Upper lobe of left lung (tissue), 6 donors: ENCODE measurements around the gene RSBN1L. TPM values are rescaled to one million over a fixed set of nuclear protein-coding genes. Genes with fewer than 3 reads are reported as not detected.

Experiments used
- ATAC-seq, 2 donors: fragments of 200-7000 bp; cut with Tn5 transposase; one replicate each; pipeline ENCODE4 v1.9.1; 2022; ENCODE audit warnings: mild to moderate bottlenecking in 2 of 2, moderate library complexity in 2 of 2; ENCODE audit not compliant: low FRiP score in 2 of 2
- DNase-seq, 2 donors: peaks; one replicate each; pipeline ENCODE4 v3.0.0-alpha.2; 2019 to 2020
- H3K27ac ChIP-seq, 4 donors: fragments of 200-600 bp; sonication (generic); one replicate each; pipeline ENCODE4 v1.5.1; 2016 to 2019
- H3K27me3 ChIP-seq, 4 donors: fragments of 200-600 bp; sonication (generic); one replicate each; pipeline ENCODE4 v1.5.1; 2017 to 2019
- H3K36me3 ChIP-seq, 4 donors: fragments of 200-600 bp; sonication (generic); one replicate each; pipeline ENCODE4 v1.5.1; 2016 to 2019
- H3K4me1 ChIP-seq, 4 donors: fragments of 200-600 bp; sonication (generic); one replicate each; pipeline ENCODE4 v1.5.1; 2018 to 2019
- H3K4me3 ChIP-seq, 4 donors: fragments of 200-600 bp; sonication (generic); one replicate each; pipeline ENCODE4 v1.5.1; 2017 to 2019; ENCODE audit warnings: mild to moderate bottlenecking in 2 of 4, moderate library complexity in 1 of 4
- H3K9me3 ChIP-seq, 4 donors: fragments of 200-600 bp; sonication (generic); one replicate each; pipeline ENCODE4 v1.5.1; 2018 to 2019
- EP300 ChIP-seq, 4 donors: sonication (generic); formaldehyde crosslinking; IDR thresholded peaks; one replicate each; pipeline ENCODE4 v1.5.1; 2017; ENCODE audit warnings: antibody characterized with exemption in 4 of 4, control low read depth in 2 of 4
- POLR2A ChIP-seq, 4 donors: fragments of 450-650 bp; IDR thresholded peaks; one replicate each; pipeline ENCODE4 v1.5.1; 2016 to 2017; ENCODE audit warnings: antibody characterized with exemption in 4 of 4, mild to moderate bottlenecking in 2 of 4
- POLR2AphosphoS5 ChIP-seq, 2 donors: sonication (generic); formaldehyde crosslinking; IDR thresholded peaks; one replicate each; pipeline ENCODE4 v1.5.1; 2017; ENCODE audit warnings: antibody characterized with exemption in 2 of 2
- WGBS, 2 donors: methylation state at CpG; one replicate each; pipeline ENCODE4 v1.1.5; 2017 to 2018; 5-methylcytosine and 5-hydroxymethylcytosine counted together
- total RNA-seq, 6 donors: library from RNA; depleted of rRNA in 4 of 6; stranded (reverse); fragments of >200 nt in 4 of 6; gene quantifications; one replicate each; pipeline versions ENCODE4 v1.1.0 to v1.2.1, GENCODE V29; 2016 to 2021
- TF ChIP-seq, protein P1 (sequence below), 6 experiments: fragments of 450-650 bp in 4 of 6; fragments of 200-600 bp in 2 of 6; sonication (generic) in 2 of 6; IDR thresholded peaks; one replicate each; pipeline ENCODE4 v1.5.1; 2016 to 2019; ENCODE audit warnings: antibody characterized with exemption in 6 of 6
- donor health status: DM: no; HTN: no; CAD: no; lungs with moderate emphysema.
- donor health status: DM: no; HTN: yes; CAD: no; lungs with severe emphysema.

RSBN1L gene
- total RNA-seq, 6 donors from 2014 or later, result 15.1 to 43.7 (median 20.5) TPM

DNA sequence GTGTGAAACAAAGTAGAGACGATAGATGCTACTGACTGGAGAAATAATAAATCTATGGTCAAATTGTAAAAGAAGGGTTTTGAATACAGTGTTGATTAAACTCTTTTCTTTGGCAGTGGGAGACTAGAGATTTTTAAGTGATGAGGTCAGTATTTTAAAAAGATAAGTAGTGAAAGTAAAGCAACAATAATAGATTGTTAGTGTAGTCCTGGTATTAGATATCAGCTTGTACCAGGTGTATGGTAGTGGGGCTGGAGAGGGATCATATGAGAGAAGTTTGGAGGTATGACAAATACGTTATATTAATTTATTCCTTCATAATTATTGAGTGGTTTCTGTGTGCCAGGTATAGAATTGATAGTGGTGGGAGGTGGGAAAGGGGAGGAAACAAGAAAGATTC is 127.5 kb downstream of the RSBN1L start:
- DNase-seq, result no peak
- ATAC-seq, result no peak
- Histone ChIP-seq H3K4me3 (no peak overlapping the region), H3K9me3 (peaks cover 3 to 30% (median 20%) of the 10 kb centered on the region in 4 donors), H3K27ac (no peak overlapping the region), H3K27me3 (no peaks in the 10 kb centered on the region), H3K4me1 (peaks cover 0 to 4% (median 0%) of the 10 kb centered on the region in 4 donors), H3K36me3 (peaks cover 0 to 3% (median 0%) of the 10 kb centered on the region in 4 donors)
- no peak for TF ChIP-seq EP300 (IDR thresholded peaks at IDR 0.05)
- no peak for TF ChIP-seq POLR2AphosphoS5 (IDR thresholded peaks at IDR 0.05)
- TF ChIP-seq, protein P1, sequence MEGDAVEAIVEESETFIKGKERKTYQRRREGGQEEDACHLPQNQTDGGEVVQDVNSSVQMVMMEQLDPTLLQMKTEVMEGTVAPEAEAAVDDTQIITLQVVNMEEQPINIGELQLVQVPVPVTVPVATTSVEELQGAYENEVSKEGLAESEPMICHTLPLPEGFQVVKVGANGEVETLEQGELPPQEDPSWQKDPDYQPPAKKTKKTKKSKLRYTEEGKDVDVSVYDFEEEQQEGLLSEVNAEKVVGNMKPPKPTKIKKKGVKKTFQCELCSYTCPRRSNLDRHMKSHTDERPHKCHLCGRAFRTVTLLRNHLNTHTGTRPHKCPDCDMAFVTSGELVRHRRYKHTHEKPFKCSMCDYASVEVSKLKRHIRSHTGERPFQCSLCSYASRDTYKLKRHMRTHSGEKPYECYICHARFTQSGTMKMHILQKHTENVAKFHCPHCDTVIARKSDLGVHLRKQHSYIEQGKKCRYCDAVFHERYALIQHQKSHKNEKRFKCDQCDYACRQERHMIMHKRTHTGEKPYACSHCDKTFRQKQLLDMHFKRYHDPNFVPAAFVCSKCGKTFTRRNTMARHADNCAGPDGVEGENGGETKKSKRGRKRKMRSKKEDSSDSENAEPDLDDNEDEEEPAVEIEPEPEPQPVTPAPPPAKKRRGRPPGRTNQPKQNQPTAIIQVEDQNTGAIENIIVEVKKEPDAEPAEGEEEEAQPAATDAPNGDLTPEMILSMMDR (IDR thresholded peaks at IDR 0.05), result no peak
- TF ChIP-seq POLR2A (IDR thresholded peaks at IDR 0.05), result no peak
- WGBS, 2 donors, result 83 to 86% methylated on average over 2 of the region's 2 CpGs

DNA sequence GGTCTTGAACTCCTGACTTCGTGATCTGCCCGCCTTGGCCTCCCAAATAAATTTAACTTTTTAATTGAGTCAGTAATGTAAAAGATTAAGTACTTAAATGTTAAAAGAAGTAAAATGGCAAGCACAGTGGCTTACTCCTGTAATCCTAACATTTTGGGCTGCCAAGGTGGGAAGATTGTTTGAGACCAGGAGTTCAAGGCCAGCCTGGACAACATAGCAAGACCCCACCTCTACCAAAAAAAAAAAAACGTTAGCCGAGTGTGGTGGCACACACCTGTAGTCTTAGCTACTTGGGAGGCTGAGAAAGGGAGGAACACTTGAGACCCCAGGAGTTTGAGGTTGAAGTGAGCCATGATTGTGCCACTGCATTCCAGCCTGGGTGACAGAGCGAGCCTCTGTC is 128.4 kb downstream of the RSBN1L start:
- WGBS, 2 donors, result 97 to 99% methylated on average over 5 of the region's 5 CpGs
- Histone ChIP-seq H3K9me3 (peaks cover 3 to 30% (median 20%) of the 10 kb centered on the region in 4 donors), H3K4me3 (no peak overlapping the region), H3K27me3 (no peaks in the 10 kb centered on the region), H3K4me1 (peaks cover 0 to 4% (median 0%) of the 10 kb centered on the region in 4 donors), H3K27ac (no peak overlapping the region), H3K36me3 (peaks cover 0 to 3% (median 0%) of the 10 kb centered on the region in 4 donors)
- TF ChIP-seq, protein P1 (IDR thresholded peaks at IDR 0.05), result no peak
- TF ChIP-seq EP300 (IDR thresholded peaks at IDR 0.05) (no peak), POLR2A (IDR thresholded peaks at IDR 0.05) (no peak), POLR2AphosphoS5 (IDR thresholded peaks at IDR 0.05) (no peak)
- DNase-seq, result no peak
- no peak for ATAC-seq

DNA sequence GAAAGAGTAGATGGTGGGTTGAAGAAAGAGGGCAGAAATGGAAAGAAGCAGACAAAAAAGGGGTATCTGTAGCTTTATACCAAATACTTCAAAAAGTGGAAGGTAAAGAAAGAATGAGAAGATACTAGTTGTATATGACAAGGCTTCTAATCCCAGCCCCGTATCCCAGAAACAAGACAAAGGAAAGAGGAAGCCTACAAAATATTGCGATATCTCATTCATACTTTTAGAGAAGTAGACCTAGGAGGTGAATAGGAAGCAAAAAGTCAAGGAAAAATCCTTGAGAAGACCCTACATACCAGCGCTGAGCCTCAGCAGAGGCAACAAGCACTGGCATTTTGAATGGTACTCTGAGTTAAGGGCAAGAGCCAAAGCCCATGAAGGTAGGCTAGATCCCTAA is 128.9 kb downstream of the RSBN1L start:
- peaks cover 0 to 3% (median 0%) of the 10 kb centered on the region in 4 donors for H3K36me3 ChIP-seq
- ATAC-seq, result no peak
- TF ChIP-seq EP300 (IDR thresholded peaks at IDR 0.05), result no peak
- no peak for DNase-seq
- 83 to 89% methylated on average over 3 of the region's 3 CpGs for WGBS, 2 donors
- H3K27ac ChIP-seq, result no peak overlapping the region
- H3K9me3 ChIP-seq, result peaks cover 2 to 25% (median 17%) of the 10 kb centered on the region in 4 donors
- H3K4me3 ChIP-seq, result no peak overlapping the region
- peaks cover 0 to 4% (median 0%) of the 10 kb centered on the region in 4 donors for H3K4me1 ChIP-seq
- no peaks in the 10 kb centered on the region for H3K27me3 ChIP-seq

DNA sequence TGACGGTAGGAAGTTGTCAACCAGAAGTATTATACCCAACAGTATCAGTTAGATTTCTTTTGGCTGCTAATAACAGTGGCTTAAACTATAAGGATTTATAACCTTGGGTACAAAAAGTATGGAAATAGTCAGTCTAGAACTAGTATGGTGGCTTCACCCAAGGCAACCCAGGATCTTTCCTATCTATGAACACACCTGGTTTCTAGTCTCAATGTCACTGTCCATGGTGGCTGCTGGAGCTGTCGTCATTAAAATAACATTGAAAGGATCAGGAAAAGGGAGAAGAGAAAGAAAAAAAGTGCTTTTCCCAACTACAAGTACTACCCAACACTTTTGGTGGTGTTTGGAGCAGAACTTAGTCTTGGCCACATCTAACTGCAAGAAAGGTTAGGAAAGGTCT is 130.0 kb downstream of the RSBN1L start:
- H3K9me3 ChIP-seq, result peaks cover 0 to 13% (median 6%) of the 10 kb centered on the region in 4 donors
- no peak for ATAC-seq
- H3K4me3 ChIP-seq, result no peak overlapping the region
- WGBS, 2 donors, result 94% methylated on average over 2 of the region's 2 CpGs
- TF ChIP-seq, protein P1 (IDR thresholded peaks at IDR 0.05), result no peak
- TF ChIP-seq EP300 (IDR thresholded peaks at IDR 0.05), result no peak
- no peak for TF ChIP-seq POLR2AphosphoS5 (IDR thresholded peaks at IDR 0.05)
- TF ChIP-seq POLR2A (IDR thresholded peaks at IDR 0.05), result no peak
- H3K27me3 ChIP-seq, result no peaks in the 10 kb centered on the region
- no peak for DNase-seq
- H3K27ac ChIP-seq, result no peak overlapping the region
- peaks cover 0 to 4% (median 0%) of the 10 kb centered on the region in 4 donors for H3K4me1 ChIP-seq
- no peaks in the 10 kb centered on the region for H3K36me3 ChIP-seq

DNA sequence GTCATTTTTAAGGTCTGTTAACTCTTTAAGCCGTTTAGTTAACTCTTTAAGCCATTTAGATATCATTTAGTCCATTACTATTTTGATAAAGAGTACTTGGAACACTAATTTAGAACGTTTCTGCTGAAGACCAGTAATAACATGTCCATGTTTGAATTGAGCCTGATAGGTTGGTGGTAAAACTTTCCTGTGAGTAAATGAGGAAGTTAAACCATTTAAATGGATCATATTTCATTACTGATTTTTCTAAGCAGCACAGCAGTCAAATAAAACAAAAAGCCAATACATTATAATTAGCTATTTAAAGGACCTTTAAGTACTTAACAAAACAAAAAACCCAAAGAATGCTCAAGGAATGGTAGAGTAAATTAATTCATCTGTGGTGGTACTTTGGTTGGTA is 131.7 kb downstream of the RSBN1L start:
- WGBS, 2 donors, result 60 to 69% methylated on average over 2 of the region's 2 CpGs
- DNase-seq (no peak), ATAC-seq (no peak)
- Histone ChIP-seq H3K4me3 (no peak overlapping the region), H3K27me3 (no peaks in the 10 kb centered on the region), H3K36me3 (no peaks in the 10 kb centered on the region), H3K4me1 (peaks cover 0 to 4% (median 0%) of the 10 kb centered on the region in 4 donors), H3K9me3 (no peaks in the 10 kb centered on the region), H3K27ac (no peak overlapping the region)
- TF ChIP-seq, protein P1 (IDR thresholded peaks at IDR 0.05), result no peak
- TF ChIP-seq EP300 (IDR thresholded peaks at IDR 0.05) (no peak), POLR2A (IDR thresholded peaks at IDR 0.05) (no peak), POLR2AphosphoS5 (IDR thresholded peaks at IDR 0.05) (no peak)
